ENCODE measurements around the gene HEXIM2.

Gene HEXIM2

DNA sequence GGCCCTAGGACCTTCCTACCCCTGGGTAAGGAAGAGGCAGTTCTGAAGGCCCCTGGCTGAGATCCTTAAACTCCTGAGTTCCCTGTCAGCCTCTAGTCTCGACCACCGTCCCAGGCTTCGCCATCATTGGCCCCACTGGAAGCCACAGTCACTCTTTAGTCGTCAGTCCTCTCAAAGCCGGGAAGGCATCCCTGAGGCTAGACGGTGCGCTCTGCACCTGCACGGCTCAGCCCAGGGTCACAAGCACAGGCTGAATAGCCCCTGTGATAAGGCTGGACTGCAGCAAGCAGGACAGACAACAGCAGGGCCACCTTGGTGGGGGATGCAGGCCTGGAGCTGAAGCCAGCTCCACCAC is 16.7 kb upstream of the HEXIM2 start:
- no peak overlapping the region for H3K27ac ChIP-seq
- in situ Hi-C loops (cut with HindIII; ENCODE audit: low pct_ligation_motif_present, low sequenced_read_pairs): no loop called here
- no peaks in the 10 kb centered on the region for H3K27me3 ChIP-seq (replicated peaks)
- H3K4me3 ChIP-seq (ENCODE audit: low read depth, low read length): no peak overlapping the region
- H3K36me3 ChIP-seq (replicated peaks): no peaks in the 10 kb centered on the region
- TF ChIP-seq, protein P1, sequence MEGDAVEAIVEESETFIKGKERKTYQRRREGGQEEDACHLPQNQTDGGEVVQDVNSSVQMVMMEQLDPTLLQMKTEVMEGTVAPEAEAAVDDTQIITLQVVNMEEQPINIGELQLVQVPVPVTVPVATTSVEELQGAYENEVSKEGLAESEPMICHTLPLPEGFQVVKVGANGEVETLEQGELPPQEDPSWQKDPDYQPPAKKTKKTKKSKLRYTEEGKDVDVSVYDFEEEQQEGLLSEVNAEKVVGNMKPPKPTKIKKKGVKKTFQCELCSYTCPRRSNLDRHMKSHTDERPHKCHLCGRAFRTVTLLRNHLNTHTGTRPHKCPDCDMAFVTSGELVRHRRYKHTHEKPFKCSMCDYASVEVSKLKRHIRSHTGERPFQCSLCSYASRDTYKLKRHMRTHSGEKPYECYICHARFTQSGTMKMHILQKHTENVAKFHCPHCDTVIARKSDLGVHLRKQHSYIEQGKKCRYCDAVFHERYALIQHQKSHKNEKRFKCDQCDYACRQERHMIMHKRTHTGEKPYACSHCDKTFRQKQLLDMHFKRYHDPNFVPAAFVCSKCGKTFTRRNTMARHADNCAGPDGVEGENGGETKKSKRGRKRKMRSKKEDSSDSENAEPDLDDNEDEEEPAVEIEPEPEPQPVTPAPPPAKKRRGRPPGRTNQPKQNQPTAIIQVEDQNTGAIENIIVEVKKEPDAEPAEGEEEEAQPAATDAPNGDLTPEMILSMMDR (IDR thresholded peaks at IDR 0.05; ENCODE audit: low read depth, low read length, missing control alignments): no peak
- DNase-seq: no peak

DNA sequence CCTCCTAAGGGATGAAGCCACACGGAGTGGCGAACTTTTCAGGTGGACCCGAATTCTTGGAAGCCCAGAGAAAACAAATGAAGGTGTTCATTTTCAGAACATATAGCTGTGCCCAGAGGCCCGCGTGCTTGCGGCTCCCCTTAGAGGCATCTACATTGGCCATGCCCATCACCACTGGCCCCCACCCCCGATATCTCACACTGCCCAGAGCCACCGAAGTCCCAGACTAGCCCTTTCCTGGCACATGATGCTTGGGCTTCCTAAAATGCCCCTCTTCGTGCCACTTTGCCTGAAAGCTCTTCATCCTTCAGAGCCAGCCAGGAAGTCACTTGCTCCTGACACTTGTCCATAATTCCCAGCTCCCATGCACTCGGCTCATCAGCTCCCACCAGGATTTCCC is 15.5 kb upstream of the HEXIM2 start:
- in situ Hi-C loops (cut with HindIII; ENCODE audit: low pct_ligation_motif_present, low sequenced_read_pairs): no loop called here
- H3K36me3 ChIP-seq (replicated peaks): no peaks in the 10 kb centered on the region
- TF ChIP-seq, protein P1 (IDR thresholded peaks at IDR 0.05; ENCODE audit: low read depth, low read length, missing control alignments): no peak

DNA sequence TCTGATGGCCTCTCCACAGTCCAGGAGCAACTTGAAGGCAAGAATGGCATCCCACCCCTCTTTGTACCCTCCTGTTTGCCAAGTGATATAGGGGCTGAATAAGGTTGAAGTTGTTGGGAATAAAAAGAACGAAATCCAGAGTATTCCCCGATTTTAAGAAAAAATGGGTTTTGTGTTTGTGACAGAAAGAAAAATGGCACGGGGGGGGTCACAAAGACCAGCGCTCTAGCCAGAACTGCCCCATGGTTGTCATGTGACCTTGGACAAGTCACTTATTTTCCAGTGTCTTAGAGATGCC is 15.1 kb upstream of the HEXIM2 start:
- Histone ChIP-seq H3K4me3 (ENCODE audit: low read depth, low read length) (no peak overlapping the region), H3K27ac (no peak overlapping the region), H3K36me3 (replicated peaks) (no peaks in the 10 kb centered on the region), H3K27me3 (replicated peaks) (no peaks in the 10 kb centered on the region)
- TF ChIP-seq, protein P1 (IDR thresholded peaks at IDR 0.05; ENCODE audit: low read depth, low read length, missing control alignments): no peak
- DNase-seq: no peak
- in situ Hi-C loops (cut with HindIII; ENCODE audit: low pct_ligation_motif_present, low sequenced_read_pairs): no loop called here

More for the DNA sequence above, 15.5 kb upstream of the HEXIM2 start:
- Histone ChIP-seq H3K27me3 (replicated peaks) (no peaks in the 10 kb centered on the region), H3K4me3 (ENCODE audit: low read depth, low read length) (no peak overlapping the region), H3K27ac (no peak overlapping the region)
- no peak for DNase-seq

DNA sequence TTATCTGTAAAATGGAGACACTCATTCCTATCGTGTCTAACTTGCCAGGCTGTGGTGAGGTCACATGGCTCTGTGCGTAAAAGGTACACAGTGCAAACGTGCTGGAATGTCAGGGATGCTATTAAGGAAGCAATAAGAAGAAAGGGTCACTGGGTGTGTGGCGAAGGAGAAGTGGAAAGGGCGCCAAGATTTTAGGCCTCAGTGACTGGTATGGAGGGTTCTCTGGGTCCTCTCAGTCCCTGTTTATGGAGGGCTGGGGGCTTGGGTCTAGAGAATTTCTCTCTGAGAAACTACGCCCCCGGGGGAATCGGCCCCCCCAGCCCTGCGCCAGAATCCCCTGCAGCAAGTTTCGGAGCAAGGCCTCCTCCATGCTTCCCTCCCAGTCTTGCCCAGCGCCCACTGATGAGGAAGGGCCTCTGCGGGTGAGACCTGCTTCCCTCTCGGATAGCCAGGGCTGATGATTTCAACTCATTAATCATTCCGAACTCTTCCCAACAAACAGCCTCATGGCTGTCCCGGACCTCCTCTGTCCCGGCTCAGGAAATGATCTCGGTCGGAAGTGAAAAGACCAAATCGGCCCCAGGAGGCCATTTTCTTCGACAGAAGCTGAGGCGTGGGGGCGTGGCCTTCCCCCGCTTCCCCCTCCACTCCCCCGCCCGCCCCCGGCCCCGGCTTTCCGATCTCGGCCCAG is 14.6 kb upstream of the HEXIM2 start:
- H3K27ac ChIP-seq: peak overlapping the region; percentile 98
- no peaks in the 10 kb centered on the region for H3K27me3 ChIP-seq (replicated peaks)
- in situ Hi-C loops (cut with HindIII; ENCODE audit: low pct_ligation_motif_present, low sequenced_read_pairs): no loop called here
- DNase-seq: peak; percentile 82
- H3K4me3 ChIP-seq (ENCODE audit: low read depth, low read length): peak overlapping the region; percentile 69
- no peaks in the 10 kb centered on the region for H3K36me3 ChIP-seq (replicated peaks)
- TF ChIP-seq, protein P1 (IDR thresholded peaks at IDR 0.05; ENCODE audit: low read depth, low read length, missing control alignments): no peak

DNA sequence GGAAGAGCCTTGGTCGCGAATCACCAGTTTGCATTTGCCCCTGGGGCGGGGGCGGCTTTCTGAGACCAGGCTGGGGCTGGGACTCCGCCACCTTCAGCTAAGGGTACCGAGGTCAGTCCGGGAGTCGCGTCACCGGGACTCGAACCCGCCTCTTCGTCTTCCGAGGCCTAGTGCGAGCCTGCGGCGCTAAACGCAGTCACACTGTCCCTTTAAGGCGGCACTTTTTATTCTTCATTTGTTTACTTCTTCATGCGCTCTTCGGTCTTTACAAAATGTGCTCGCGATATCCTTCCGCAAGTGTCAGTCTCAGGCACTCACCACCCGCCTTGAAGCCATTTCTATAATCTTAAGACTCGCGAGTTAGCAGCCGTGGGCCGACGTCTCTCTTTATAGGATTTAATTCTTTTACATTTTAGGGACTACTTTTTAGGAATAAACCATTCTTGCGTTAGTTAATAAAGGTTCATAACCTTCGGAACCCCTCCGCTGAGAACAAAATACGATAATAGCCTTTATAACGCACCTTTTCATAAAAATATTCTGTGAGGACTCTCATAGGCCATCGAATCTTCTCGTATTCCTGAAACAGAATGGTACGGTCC is 14.0 kb upstream of the HEXIM2 start:
- H3K27me3 ChIP-seq (replicated peaks): no peaks in the 10 kb centered on the region
- TF ChIP-seq, protein P1 (IDR thresholded peaks at IDR 0.05; ENCODE audit: low read depth, low read length, missing control alignments): no peak
- in situ Hi-C loops (cut with HindIII; ENCODE audit: low pct_ligation_motif_present, low sequenced_read_pairs): no loop called here
- H3K4me3 ChIP-seq (ENCODE audit: low read depth, low read length): peak overlapping the region; percentile 69
- DNase-seq: peak; percentile 86
- H3K36me3 ChIP-seq (replicated peaks): no peaks in the 10 kb centered on the region
- peak overlapping the region; percentile 98 for H3K27ac ChIP-seq

All from brain microvascular endothelial cell (primary cell).